Activated naive CD4-positive, alpha-beta T cell treated with anti-CD3 and anti-CD28 coated beads, Interleukin-2, amount 50 U/mL, for 72 hours (primary cell): ENCODE results near the gene HYOU1. TPM values are rescaled to one million over a fixed set of nuclear protein-coding genes. Genes with fewer than 3 reads are reported as not detected.
"Not testable (repeated sequence)": the region's sequence is repeated elsewhere in the genome, so short reads cannot be mapped to it uniquely, and the experiment has no call there.

Source experiments
- ATAC-seq, 2 donors: fragments of 150-1000 bp; cut with Tn5 transposase; 2 replicates each; pipeline ENCODE4 v1.10.0; 2021; ENCODE audit warnings: mild to moderate bottlenecking in 2 of 2, moderate library complexity in 2 of 2
- DNase-seq, 2 donors: peaks; one replicate each; pipeline ENCODE4 v3.0.0; 2021 to 2022; ENCODE audit warnings: low spot score in 2 of 2
- H3K27ac Mint-ChIP-seq, 2 donors: one replicate each; pipeline ENCODE4 v1.8.0; 2022; ENCODE audit warnings: mild to moderate bottlenecking in 2 of 2, mixed read lengths in 2 of 2
- H3K36me3 Mint-ChIP-seq, 2 donors: one replicate each; pipeline ENCODE4 v1.8.0; 2022; ENCODE audit warnings: mixed read lengths in 2 of 2
- H3K9me3 Mint-ChIP-seq, 2 donors: one replicate each; pipeline ENCODE4 v1.8.0; 2022; ENCODE audit warnings: mixed read lengths in 2 of 2
- total RNA-seq, 2 donors: library from RNA; stranded (reverse); gene quantifications; one replicate each; pipeline ENCODE4 v1.2.3, GENCODE V29; 2022

Gene HYOU1
- total RNA-seq, 2 donors from 2014 or later, result 71.7 to 117 TPM

DNA sequence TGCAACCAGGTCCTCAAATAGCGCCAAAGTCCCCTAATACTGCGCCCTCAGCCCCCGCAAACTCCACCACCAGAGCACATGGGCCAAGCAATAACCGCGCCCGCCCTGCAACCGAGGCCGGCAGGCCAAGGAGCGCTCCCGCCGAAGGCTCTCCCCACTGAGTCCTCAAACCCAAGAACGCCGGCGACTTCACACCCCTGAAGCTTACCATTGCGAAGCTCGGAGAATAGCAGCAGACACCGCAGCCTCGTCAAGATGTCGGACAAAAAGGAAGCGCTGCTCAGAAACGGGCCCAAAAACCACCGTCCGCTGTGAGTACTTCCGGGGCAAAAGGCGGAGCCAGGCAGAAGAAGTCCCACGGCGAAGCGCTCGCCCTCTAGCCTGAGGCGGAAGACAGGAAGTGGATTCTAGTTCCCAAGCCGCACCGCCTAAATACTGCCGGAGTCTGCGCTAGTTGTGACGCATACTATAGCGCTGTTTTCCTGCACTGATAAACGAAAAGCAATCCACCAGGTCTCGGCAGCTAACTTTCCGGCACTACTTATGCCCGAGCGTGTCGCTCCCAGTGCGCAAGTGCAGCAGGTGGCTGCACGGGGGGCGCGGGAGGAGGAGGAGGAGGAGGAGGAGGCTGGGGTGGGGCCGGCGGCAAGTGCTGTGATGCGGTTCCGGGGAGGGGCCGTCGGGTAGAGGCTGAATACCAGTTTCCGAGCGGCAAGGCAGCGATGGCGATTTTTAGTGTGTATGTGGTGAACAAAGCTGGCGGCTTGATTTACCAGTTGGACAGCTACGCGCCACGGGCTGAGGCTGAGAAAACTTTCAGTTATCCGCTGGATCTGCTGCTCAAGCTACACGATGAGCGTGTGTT lies 38.7 kb downstream of the HYOU1 start, which contains the start of the genes RPS25 and TRAPPC4:
Gene RPS25 (minus strand): TSS at position 270 of the 865 bp plus-strand sequence. CDS start 59 bp downstream, at position 211.
Gene TRAPPC4 (plus strand): TSS at position 693 of the 865 bp plus-strand sequence. CDS start 30 bp downstream, at position 723.
- Mint-ChIP-seq H3K36me3 (peaks cover 49 to 54% of the 10 kb centered on the region in 2 donors), H3K9me3 (no peaks in the 10 kb centered on the region), H3K27ac (peak within 1 kb of the TSS; percentile 98 to 99)
- ATAC-seq, result peak; percentile 92 to 95
- peak; percentile 91 to 95 for DNase-seq

DNA sequence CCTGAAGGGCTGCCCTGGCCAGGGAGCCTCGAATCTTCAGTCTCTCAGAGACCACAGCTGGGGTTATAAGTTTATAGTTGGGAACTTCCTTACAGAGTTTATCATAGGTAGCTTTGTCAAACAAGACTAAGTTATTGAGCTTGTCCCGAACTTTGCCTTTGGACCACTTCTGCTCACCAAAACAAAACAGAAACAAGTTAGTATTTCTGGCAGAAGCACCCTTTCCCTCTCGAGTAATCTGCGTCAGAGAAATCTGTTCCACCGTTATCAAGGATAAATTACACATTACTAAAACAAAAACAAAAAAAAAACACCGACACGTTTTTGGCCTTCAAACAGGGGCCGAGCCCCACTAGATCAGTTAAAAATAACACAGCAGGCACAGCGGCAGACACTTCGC lies 39.6 kb downstream of the HYOU1 start:
- H3K9me3 Mint-ChIP-seq, ATAC-seq, DNase-seq: not testable (repeated sequence)
- peak overlapping the region; percentile 98 to 99 for H3K27ac Mint-ChIP-seq
- H3K36me3 Mint-ChIP-seq, result peaks cover 49 to 52% of the 10 kb centered on the region in 2 donors

DNA sequence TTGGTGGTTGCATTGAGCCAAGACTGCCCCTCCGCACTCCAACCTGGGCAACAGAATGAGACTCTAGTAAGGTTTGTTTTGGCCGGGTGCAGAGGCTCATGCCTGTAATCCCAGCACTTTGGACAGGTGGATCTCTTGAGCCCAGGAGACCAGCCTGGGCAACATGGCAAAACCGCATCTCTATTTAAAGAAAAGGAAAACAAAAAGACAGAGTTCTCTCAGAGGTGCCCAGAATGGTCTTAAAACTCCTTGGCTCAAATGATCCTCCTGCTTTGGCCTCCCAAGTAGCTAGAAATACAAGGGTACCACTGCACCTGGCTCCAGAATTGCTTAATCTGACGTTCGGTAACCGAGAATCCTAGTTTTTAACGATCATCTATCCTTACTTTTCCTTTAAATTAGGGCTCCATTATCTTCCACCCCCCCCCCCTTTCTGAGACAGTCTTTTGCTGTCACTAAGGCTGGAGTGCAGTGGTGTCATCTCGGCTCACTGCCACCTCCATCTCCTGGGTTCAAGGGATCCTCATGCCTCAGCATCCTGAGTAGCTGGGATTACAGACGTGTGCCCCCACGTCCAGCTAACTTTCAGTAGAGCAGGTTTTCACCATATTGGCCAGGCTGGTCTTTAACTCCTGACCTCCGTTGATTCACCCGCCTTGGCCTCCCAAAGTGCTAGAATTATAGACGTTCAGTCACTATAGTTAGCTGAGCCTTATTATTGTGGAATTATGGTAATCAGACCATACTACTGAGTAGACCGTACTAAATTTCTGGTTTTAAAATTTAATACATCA lies 40.6 kb downstream of the HYOU1 start:
- Mint-ChIP-seq H3K27ac (peak overlapping the region; percentile 23 to 99), H3K36me3 (peaks cover 49 to 52% of the 10 kb centered on the region in 2 donors), H3K9me3 (no peaks in the 10 kb centered on the region)
- DNase-seq, result no peak
- no peak for ATAC-seq

- Mint-ChIP-seq H3K36me3 (peaks cover 47 to 51% of the 10 kb centered on the region in 2 donors), H3K27ac (peak overlapping the region; percentile 23 to 33), H3K9me3 (no peaks in the 10 kb centered on the region)
- DNase-seq (no peak), ATAC-seq (no peak)
Measured at GRCh38 chr11:119015054-119015611, 41.9 kb downstream of the HYOU1 start.

GRCh38 chr11:119014209-119014924 lies 42.6 kb downstream of the HYOU1 start:
- H3K27ac Mint-ChIP-seq, result peak overlapping the region; percentile 48 to 82
- DNase-seq, result no peak
- no peaks in the 10 kb centered on the region for H3K9me3 Mint-ChIP-seq
- H3K36me3 Mint-ChIP-seq, result peaks cover 40 to 45% of the 10 kb centered on the region in 2 donors
- no peak for ATAC-seq

- Mint-ChIP-seq H3K27ac (no peak overlapping the region), H3K9me3 (no peaks in the 10 kb centered on the region), H3K36me3 (peaks cover 25 to 36% of the 10 kb centered on the region in 2 donors)
- no peak for DNase-seq
- no peak for ATAC-seq
Measured at GRCh38 chr11:119012629-119013170, 44.3 kb downstream of the HYOU1 start.

DNA sequence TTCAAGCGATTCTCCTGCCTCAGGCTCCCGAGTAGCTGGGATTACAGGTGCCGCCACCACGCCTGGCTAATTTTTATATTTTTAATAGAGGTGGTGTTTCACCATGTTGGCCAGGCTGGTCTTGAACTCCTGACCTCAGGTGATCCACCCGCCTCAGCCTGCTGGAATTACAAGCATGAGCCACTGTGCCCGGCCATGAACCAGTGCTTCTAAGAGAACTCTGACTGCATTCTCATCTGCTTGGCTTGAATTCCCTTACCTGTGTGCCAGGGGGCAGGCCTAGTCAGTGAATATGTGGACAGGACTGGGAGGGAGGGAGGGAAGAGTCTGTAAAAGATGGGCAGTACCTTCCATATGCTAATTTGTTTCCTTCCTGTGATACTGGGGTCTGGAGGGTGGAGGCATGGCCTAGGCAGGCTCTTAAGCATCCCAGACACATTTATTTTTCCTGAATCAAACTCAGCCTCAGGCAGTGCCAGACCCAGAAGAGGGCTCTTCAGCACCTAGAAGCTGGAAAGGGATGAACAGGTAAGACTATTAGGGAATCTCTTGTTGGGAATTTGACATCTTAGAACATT lies 45.4 kb downstream of the HYOU1 start:
- H3K36me3 Mint-ChIP-seq, result peaks cover 23 to 30% of the 10 kb centered on the region in 2 donors
- DNase-seq (no peak), ATAC-seq (peak in 1 of 2 donors; percentile 30)
- H3K27ac Mint-ChIP-seq, result no peak overlapping the region
- H3K9me3 Mint-ChIP-seq, result no peaks in the 10 kb centered on the region

DNA sequence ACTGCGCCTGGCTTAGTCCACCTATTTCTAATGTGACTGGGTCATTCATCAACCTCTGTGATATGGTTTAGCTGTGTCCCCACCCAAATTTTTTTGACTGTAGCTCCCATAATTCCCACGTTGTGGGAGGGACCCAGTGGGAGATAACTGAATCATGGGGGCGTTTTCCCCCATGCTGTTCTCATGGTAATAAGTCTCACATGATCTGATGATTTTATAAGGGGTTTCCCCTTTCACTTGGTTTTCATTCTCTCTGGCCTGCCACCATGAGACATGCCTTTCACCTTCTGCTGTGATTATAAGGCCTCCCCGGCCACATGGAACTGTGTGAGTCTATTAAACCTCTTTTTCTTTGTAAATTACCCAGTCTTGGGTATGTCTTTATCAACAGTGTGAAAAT lies 50.3 kb downstream of the HYOU1 start:
- DNase-seq (no peak), ATAC-seq (peak in 1 of 2 donors; percentile 48)
- H3K36me3 Mint-ChIP-seq, result peaks cover 6 to 12% of the 10 kb centered on the region in 2 donors
- H3K9me3 Mint-ChIP-seq, result no peaks in the 10 kb centered on the region
- peak overlapping the region; percentile 41 to 85 for H3K27ac Mint-ChIP-seq

DNA sequence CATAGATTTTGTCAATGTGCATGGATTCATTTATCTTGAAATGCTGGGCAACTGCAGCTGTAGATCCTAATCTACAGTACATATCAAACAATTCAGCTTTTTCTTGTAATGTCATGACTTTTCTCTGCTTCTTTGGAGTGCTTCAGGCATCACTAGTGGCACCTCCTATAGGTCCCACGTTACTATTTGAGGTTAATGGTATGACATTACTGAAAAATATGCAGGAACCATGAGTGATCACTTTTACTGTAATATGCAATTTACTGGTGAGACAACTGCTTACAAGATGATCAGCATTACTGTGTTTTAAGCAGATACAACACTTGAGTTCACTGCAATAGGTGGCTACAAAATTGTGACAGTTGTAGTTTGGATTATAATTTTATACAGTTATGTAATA lies 56.1 kb downstream of the HYOU1 start:
- Mint-ChIP-seq H3K9me3 (no peaks in the 10 kb centered on the region), H3K36me3 (peaks cover 39 to 47% of the 10 kb centered on the region in 2 donors), H3K27ac (no peak overlapping the region)
- ATAC-seq (no peak), DNase-seq (no peak)

DNA sequence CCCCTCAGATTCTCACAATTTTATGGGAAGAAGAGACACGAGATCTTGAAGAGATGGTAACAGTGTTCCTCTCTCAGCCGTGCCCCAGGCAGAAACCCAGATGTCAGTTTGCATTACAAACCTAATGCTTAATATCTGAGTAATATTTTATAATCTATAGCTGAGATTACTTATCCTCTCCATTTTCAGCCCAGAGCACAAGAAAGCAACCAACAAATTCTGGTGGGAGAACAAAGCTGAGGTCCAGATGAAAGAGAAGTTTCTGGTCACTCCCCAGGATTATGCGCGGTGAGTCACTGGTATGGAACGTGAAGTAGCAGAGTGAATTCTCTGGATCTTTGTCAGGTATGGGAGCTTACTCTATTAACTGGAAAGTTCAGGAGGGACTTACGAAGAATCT lies 58.2 kb downstream of the HYOU1 start:
- ATAC-seq, result no peak
- H3K36me3 Mint-ChIP-seq, result peaks cover 41 to 48% of the 10 kb centered on the region in 2 donors
- no peaks in the 10 kb centered on the region for H3K9me3 Mint-ChIP-seq
- peak overlapping the region; percentile 96 to 99 for H3K27ac Mint-ChIP-seq
- no peak for DNase-seq

DNA sequence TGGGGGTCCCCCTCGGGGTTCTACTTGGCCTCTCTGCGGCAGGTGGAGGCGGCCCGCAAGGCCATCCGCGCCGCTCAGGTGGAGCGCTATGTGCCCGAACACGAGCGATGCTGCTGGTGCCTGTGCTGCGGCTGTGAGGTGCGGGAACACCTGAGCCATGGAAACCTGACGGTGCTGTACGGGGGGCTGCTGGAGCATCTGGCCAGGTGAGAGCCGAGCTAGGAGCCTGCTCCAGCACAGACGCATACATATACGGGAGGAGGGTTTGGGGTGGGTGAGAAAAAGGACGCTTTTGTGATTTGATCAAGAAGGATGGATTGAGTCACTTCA lies 58.7 kb downstream of the HYOU1 start:
- Mint-ChIP-seq H3K27ac (peak overlapping the region; percentile 96 to 99), H3K36me3 (peaks cover 41 to 46% of the 10 kb centered on the region in 2 donors), H3K9me3 (peaks cover 0 to 4% of the 10 kb centered on the region in 2 donors)
- DNase-seq, result no peak
- ATAC-seq, result peak in 1 of 2 donors; percentile 4

- Mint-ChIP-seq H3K27ac (peak within 1 kb of the TSS; percentile 96 to 99), H3K9me3 (peaks cover 0 to 5% of the 10 kb centered on the region in 2 donors), H3K36me3 (peaks cover 41% of the 10 kb centered on the region in 2 donors)
- ATAC-seq, result peak; percentile 91 to 95
- DNase-seq, result peak; percentile 97 to 98
Measured at GRCh38 chr11:118997627-118998387, 59.2 kb downstream of the HYOU1 start, which contains the start of gene CENATAC. CENATAC (plus strand) TSS chr11:118998138; CDS start chr11:118998198, 60 bp downstream.

DNA sequence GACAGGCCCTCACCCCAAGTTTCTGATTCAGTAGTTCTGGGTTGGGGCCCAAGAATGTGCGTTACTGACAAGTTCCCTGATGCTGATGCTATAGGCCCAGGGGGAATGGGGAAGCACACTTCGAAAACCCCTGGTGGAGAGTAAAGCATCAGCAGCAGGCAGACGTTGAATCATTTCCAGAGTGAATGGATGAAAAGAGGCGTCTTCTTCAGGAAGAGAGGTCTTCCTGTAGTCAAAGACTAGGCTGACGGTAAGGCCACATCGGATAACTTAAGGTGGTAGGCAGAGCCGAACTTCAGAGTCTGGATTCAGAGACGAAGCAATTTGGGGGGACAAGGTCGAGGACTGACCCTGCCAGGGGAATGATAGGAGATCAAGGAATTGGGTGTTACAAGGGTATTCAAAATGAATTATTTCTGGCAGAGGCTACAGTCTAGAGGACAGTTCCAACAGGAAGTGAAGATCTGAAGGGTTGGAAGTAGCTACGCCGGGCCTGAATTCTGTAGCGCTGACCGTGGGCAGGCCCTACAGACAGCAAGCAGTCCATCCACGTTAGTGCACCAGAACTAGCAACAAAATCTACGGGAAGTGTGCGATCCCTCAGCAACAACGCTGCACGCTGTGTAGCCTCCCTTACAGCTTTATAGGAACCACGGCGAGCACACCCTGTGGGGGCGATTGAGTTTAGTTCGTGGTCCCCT lies 59.9 kb downstream of the HYOU1 start:
- ATAC-seq, result peak; percentile 53 to 57
- H3K9me3 Mint-ChIP-seq, result peaks cover 0 to 5% of the 10 kb centered on the region in 2 donors
- peak; percentile 44 to 68 for DNase-seq
- peaks cover 41 to 43% of the 10 kb centered on the region in 2 donors for H3K36me3 Mint-ChIP-seq
- H3K27ac Mint-ChIP-seq, result peak overlapping the region; percentile 96 to 99
